HG03039 (cell line): ENCODE results near the gene C9orf152.
"Not testable (repeated sequence)": the region's sequence is repeated elsewhere in the genome, so short reads cannot be mapped to it uniquely, and the experiment has no call there.

ENCODE experiments used
- ATAC-seq: cut with Tn5 transposase; IDR thresholded peaks from one replicate; pipeline ENCODE4 v1.9.1; 2021; ENCODE audit warnings: mild to moderate bottlenecking, moderate library complexity; ENCODE audit not compliant: unreplicated experiment

C9orf152 gene

DNA sequence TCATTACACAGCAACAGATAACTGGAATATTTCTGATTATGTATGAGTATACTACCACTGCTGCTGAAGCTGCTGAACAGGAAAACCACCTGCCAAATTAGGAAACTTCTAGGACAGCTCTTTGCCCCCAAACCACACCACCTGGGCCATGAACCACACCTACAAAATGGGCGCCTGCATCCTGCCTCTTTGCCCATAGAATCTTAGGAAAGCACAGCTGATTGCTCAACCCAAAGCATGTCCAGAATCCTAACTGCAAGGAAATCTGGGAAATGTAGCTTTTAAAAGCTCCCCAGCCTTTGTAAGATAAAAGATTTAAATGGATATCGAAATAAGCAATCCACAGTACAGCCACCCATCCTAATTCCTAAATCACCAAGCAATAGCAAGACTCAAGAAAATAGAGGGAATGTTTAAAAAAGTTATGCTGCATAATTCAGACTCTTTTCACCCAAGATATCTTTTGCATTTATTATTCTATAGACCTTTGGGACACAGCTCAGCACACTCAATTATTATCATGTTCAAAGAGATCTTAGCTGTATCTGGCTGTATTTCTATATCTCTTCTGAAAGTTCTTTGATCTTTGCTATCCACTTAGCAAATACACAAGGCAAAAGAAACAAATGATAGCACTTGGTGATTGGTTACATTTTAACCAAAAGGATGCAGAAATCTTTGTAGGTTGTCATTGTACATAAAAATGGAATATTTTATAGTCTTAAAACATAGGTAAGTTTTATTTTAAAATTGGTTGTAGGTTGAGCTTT, 6.8 kb upstream of the C9orf152 start:
- no peak for ATAC-seq

DNA sequence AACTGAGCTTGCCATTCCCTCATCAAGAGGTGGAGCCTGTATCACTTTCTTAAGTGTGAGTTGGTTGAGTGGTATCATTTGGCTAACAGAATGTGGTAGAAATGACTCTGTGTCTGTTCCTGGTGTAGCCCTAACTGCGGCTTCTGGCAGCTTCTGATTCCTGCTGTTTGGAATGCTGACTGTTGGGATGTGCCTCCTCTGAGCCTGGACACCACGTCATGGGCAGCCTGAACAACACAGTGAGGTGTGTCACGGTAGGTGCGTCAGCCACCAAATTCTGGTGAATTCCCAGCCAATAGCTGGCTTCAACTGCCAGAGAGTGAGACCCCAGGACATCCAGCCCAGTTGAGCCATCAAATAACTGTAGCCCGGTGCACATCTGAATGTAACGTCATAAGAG, 6.1 kb upstream of the C9orf152 start:
- ATAC-seq, result no peak

DNA sequence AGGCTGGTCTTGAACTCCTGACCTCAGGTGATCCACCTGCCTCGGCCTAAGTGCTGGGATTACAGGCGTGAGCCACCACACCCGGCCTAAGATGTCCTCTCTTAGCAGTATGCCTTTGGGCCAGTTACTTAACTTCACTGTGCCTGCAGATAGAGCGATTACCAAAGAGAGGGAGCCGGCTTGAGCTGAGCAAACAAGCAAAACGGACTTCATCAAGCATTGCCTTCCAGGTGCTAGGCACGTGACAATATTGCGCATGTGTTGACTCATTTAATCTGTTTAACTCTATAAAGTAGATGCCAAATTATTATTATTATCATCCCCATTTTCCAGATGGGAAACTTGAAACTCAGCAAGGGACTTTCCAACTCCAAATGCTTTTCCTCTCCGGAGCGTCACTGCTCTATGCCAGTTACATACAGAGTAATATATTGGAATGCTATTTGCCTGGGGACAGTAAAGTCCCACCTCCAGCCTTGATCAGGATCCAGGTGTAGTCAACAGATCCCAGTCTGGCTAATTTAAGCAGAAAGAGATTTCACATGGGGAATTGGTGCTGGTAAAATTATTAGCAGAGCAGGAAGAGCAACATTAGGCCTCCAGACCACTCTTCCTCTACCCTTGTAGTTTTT, 5.6 kb upstream of the C9orf152 start:
- ATAC-seq, result no peak

DNA sequence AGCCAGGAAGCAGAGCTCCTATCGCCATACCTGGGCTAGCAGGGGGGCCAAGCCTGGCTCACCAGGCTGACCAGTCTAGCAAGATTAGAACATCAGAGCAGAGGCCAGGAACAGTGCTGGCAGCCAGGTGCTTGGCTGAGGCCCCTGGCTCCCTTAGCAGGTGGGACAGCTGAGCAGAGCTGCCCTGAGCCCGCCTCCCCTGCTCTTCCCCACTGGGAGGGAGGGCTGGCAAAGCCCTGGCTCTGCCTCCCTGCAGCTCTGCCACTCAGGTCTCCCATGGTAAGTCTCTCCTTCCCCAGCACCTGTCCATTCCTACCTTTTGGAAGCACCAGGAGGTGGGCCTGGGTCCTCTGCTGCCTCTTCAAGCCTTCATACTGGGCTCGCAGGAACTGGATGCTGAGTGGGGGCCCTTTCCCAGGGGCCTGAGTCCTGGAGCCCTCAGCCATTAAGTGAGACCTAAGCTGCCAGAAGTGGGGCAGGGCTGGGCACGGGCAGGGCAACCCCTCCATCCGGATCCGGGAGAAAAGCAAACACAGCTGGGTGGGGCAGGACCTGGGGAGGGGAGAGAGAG, 803 bp downstream of the C9orf152 start:
- no peak for ATAC-seq

DNA sequence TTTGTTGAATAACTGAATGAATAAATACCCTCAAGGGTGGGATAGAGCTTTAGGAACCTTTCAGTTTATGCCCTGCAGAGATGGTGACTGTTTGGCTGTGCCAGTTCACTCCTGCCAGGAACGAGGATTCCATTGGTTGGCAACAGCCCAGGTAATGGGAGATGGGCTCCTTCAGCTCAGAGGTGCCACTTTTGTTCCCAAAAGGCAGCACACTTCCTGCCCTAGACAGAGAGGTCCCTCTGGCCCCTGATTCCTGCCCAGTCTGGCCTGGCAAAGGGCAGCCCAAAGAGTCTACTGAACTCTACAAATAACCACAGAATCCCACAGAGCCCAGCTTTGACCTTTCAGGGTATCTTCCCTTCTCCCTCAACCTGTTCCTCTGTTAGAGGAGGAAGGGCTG, 1.6 kb downstream of the C9orf152 start:
- ATAC-seq, result no peak

DNA sequence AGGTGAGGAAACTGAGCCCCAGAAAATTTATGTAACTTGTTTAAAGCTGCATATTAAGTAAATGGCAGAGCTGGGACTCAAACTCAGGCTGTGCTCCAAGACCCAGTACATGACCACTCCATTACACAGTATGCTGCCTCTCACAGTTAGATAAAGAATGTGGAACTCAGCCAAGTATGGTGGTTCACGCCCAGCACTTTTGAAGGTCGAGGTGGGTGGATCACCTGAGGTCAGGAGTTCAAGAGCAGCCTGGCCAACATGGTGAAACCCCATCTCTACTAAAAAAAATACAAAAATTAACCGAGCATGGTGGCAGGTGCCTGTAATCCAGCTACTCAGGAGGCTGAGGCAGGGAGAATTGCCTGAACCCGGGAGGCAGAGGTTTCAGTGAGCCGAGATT, 2.3 kb downstream of the C9orf152 start:
- ATAC-seq, result not testable (repeated sequence)

DNA sequence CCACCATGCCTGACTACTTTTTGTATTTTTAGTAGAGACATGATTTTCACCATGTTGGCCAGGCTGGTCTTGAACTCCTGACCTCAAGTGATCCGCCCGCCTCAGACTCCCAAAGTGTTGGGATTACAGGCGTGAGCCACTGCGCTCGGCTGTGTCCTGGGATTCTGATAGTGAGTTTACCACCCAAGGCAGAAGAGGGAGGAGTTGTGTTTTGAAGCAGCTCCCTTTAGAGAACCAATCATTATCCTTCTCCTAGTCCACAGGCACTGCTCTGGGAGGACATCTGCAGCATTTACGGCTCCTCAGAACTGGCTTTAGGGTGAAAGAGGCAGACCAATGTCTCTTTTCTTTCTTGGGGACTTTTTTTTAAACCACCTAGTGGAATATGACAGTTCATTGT, 5.7 kb downstream of the C9orf152 start:
- no peak for ATAC-seq

DNA sequence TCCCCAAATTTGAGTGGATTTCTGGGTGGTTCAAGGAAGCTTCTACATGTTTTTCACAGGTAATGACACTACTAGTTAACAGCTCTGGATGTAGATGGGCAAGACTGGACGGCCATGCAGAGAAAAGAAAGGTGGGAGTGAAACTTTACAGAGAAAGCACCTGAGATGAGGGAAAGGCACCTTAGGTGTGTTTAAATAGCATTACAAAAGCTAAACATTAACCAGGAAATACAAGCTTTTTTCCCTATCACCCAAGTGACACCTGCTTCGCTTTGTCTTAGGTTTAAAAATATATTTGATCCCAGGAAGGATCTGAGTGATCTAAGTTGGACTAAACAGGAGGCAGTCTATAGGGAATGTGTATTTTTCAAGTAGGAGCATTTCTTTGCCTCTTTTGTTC, 8.3 kb downstream of the C9orf152 start:
- ATAC-seq, result no peak

DNA sequence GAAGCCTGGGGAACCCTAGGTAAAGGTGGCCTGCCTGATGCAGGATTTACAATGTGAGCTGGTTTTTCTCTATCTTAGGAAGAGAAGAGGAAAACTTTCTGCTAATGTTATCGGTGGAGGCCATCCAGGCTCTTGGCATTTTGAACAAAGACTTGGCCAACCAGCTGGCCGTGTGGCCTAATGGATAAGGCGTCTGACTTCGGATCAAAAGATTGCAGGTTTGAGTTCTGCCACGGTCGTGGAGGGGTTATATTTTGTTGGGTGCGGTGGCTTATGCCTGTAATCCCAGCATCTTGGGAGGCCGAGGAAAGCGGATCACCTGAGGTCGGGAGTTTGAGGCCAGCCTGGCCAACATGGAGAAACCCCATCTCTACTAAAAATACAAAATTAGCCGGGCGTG, 9.6 kb downstream of the C9orf152 start:
- no peak for ATAC-seq

DNA sequence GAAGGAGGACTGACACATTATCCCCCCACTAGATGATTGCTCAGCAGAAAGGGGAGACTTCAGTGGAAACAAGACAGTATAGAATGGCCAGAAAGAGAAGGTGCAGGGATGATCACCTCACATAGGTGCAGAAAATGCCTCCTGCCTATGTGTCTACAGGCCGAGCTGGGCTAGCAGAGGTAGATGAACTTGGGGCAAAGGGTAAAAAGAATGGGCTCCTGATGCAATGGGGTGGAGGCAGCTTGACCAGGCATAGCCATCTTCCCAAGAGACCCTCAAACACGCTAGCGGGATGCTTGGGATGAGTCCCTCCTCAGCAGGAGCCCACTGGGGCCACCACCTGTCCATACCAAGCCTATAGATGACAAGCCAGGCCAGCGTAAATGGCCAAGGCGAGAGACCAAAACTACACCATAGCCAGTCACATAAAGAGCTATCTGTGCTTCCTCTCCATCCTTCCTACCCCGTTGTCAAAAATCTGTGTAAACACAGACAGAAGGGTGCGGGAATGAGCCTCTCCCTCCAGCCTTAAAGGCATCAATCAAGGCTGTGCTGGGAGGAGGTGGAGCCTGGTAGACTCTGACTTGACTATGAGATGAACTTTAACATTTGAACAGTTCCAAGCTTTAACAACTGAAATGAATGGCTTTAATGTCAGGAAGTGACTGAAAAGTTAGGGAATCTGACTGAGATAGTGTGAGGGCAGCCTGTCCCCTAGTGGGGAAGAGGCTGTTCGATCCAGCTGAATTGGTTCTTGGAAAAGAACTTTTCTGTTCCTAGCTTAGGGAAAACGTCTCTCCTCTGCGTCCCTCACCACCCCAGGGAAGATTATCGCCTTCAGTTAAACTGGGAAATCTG, 10.4 kb downstream of the C9orf152 start:
- ATAC-seq, result no peak

DNA sequence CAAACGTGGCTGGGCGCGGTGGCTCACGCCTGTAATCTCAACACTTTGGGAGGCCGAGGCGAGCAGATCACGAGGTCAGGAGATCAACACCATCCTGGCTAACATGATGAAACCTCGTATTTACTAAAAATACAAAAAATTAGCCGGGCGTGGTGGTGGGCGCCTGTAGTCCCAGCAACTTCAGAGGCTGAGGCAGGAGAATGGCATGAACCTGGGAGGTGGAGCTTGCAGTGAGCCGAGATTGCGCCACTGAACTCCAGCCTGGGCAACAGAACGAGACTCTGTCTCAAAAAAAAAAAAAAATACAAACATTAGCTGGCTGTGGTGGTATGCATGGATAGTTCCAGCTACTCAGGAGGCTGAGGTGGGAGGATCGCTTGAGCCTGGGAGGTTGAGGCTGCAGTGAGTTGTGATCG, 11.9 kb downstream of the C9orf152 start:
- not testable (repeated sequence) for ATAC-seq

DNA sequence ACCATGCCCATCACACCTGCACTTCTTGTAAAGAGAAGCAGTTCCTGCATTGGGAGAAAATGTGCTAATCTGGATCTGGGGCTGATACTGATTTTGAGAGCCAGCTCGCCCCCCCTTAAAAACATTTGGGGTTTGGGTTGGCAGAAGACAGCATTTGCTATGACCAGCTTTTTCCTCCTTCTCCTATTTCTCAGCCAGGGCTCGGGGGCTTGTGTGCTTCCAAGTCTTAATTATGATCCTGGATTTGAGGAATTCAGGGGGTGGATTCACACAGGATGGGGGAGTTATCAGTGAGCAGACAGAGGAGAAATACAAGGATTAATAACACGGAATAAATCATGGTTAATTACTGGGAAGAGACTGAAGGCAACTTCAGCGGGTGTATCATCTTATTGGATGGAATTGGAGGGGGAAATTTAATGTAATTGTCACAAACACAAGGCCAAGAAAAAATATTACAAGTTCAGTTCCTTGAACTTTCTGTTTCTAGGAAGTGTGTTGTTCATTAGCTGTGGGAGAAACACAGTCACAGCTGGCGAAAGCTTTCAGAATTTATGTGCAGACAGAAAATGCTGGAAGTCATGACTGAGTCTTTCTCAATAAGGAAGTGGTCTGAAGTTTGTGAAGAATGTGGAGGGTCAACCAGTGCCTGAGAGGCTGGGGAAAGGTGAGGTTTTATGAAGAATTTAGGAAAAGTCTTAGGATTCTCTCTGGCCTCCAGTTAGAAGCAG, 15.3 kb downstream of the C9orf152 start:
- no peak for ATAC-seq

DNA sequence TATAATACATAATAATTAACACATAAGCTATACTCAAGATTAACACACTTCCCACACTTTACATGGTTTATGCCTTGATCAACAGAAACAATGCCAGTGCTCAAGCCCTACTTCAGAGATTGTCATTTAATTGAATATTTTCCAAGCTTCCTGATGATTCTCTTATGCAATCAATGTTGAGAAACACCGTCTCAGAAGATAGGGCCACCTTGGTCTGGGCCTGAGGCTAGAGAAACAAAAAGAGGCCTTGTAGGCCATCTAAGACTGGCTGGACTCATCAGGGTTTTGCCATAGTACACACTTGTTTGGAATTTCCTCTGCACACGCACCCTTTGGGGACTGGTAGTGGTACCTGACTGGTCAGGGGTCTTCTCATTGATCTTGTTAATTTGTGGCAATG, 16.3 kb downstream of the C9orf152 start:
- no peak for ATAC-seq

DNA sequence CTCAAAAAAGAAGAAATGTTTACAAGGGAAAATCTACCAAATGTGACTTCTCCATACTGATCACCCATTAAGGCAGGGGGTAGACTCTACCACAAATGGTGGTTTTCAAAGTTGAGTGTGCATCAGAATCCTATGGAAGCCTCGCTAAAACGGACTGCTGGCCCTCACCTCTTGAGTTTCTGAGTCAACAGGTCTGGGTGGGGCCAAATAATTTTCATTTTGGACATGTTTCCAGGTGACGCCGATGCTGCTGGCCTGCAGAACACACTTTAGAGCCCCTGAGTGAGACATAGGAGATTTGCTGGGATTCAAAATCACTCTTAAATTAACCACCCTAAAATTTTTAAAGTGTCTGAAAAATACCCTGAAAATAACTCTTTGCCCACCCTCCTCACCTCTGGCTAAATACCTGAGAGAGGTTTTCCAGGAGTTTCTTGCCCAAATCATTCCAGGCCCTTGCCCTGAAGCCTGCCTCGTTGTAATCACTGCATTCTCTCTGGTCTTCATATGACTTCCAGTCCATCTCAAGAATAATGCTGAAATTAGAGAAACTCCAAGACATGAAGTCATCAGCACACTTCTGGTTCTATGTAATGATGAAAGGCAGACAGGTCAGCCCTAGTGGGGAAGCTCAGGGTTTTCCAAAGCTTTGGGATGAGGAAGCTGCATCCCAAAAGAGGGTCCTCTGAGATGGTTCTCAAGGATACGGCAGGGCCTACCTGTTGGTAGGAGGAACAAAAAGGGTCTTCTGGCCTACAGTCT, 18.2 kb downstream of the C9orf152 start:
- ATAC-seq, result no peak

DNA sequence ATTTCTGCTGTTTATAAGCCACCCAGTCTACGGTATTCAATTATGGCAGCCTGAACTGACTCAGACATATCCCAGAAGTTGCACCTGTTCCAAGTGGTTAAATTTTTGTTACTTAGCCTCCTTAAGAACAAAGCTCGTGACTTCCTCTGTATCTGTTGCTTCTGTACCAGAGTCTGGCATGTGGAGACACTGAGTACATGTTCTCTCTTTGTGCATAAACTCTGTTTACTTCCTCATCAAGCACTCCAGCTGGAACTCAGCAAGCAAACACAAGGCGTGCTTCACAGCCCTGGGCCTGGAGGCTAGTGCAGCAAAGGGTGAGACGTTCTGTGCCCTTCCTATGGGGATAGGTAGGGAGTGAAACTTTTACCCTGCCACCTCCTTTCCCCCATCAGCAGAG, 19.0 kb downstream of the C9orf152 start:
- no peak for ATAC-seq

DNA sequence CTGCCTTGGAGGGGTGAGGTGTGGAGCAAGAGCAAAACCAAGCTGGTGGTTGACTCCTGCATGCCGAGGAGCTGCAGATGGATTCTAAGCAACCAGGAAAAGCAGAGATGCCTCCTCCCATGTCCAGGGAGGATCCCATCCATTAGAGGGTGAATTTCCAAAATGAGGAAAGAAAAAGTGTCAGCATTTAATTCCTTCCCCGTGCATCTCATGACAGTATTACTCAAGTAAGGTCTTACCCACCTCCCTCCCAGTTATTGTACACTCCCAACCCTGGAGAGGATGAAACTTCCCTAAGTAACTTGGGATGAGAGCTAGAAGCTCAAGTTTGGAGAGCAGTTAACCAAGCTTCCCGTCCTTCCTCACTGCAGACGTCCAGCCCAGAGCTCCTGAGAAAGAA, 19.9 kb downstream of the C9orf152 start:
- ATAC-seq, result no peak

DNA sequence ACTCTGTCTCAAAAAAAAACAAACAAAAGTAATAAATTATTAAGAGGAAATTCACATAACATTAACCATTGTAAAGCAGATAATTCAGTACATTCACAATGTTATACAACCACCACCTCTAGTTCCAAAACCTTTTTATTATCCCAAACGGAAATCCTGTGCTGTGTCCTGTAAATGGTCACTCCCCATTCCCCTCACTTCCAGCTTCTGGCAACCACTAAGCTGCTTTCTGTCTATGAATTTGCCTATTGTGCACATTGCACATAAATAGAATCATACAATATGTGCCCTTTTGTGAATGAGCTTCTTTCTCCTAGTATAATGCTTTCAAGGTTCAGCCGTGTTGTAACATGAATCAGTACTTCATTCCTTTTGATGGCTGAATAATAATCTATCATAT, 20.8 kb downstream of the C9orf152 start:
- ATAC-seq, result no peak

DNA sequence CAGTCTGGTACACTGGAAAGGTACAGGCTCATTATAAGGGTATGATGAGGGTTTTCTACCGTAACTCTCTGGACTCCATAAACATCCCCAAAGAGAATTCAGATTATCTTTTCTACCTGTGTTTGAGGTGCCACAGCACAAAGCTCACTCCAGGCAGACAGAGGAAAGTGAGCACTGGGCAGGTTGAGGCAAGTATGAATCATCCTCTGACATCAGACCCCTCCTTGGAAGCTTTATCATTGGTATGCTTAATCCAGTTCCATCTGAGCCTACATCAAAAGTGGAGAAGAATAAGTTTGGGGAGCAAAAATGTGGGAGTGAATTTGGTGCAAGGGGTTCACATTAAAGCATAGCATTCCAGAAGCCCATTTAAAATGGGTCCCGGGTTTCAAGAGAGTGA, 21.7 kb downstream of the C9orf152 start:
- ATAC-seq, result no peak

DNA sequence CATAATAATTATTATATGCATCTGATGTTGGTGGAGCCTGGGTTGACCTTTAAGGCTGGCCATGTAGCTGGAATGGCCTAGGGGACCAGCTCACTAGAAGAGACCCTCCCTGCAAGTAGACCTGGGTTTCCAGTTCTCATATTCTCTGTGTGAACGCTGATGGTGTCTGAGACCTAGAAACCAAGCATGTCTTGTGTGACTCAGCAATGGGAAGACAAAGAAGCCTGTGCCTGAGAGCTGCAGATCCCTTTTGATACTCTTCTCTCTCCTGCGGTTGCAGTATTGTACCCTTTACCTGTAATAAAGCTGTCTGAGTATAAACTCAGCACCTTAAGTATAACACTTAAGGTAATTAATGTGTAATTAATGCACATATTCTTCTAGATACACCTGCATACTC, 22.2 kb downstream of the C9orf152 start:
- no peak for ATAC-seq
